CD4-positive, alpha-beta T cell treated with Interferon gamma for 1 hour (primary cell): ENCODE measurements around the gene SENP3.
A peak's percentile ranks its signal among the peaks of the same experiment; 100 is the strongest.

ENCODE experiments used
- DNase-seq: peaks from one replicate; pipeline ENCODE4 v3.0.0-alpha.2; 2020

SENP3 gene

GRCh38 chr17:7577327-7578199 is 15.8 kb downstream of the SENP3 start:
- DNase-seq, result no peak

GRCh38 chr17:7579001-7579833 is 17.5 kb downstream of the SENP3 start, which contains the start of gene CD68:
CD68 (plus strand) TSS chr17:7579638; CDS start chr17:7579678, 40 bp downstream.
- peak; percentile 83 for DNase-seq

GRCh38 chr17:7579834-7580603 is 18.3 kb downstream of the SENP3 start:
- peak; percentile 41 for DNase-seq

- DNase-seq, result no peak
These were observed 19.2 kb downstream of the SENP3 start for GRCh38 chr17:7580604-7581575.

- DNase-seq, result no peak
These were observed 20.9 kb downstream of the SENP3 start for GRCh38 chr17:7582396-7583252.

GRCh38 chr17:7583253-7584109 is 21.8 kb downstream of the SENP3 start, which contains the start of gene MPDU1:
MPDU1 (plus strand) TSS chr17:7583852; CDS start chr17:7583863, 11 bp downstream.
- peak; percentile 96 for DNase-seq

- no peak for DNase-seq
These were observed 25.1 kb downstream of the SENP3 start for GRCh38 chr17:7586673-7587419.

GRCh38 chr17:7587420-7588151 is 25.9 kb downstream of the SENP3 start:
- DNase-seq, result no peak

- no peak for DNase-seq
These were observed 27.0 kb downstream of the SENP3 start for GRCh38 chr17:7588553-7589203.

- peak; percentile 71 for DNase-seq
These were observed 27.6 kb downstream of the SENP3 start for GRCh38 chr17:7589204-7589868.

- no peak for DNase-seq
These were observed 28.4 kb downstream of the SENP3 start, which contains the start of gene SOX15 for GRCh38 chr17:7589891-7590691. SOX15 (minus strand) TSS chr17:7590094; CDS start chr17:7589676, 418 bp downstream.

- DNase-seq, result no peak
These were observed 29.0 kb downstream of the SENP3 start for GRCh38 chr17:7590743-7591142.

- DNase-seq, result no peak
These were observed 29.9 kb downstream of the SENP3 start for GRCh38 chr17:7591596-7591995.

GRCh38 chr17:7592422-7593021 is 30.8 kb downstream of the SENP3 start:
- DNase-seq, result no peak

- DNase-seq, result no peak
These were observed 31.6 kb downstream of the SENP3 start for GRCh38 chr17:7593296-7593695.
